IPS DF 6.9 (cell line): ENCODE data around the gene OSR1.
"Not testable (repeated sequence)": the region's sequence is repeated elsewhere in the genome, so short reads cannot be mapped to it uniquely, and the experiment has no call there.

Experiments used
- DNase-seq: peaks from one replicate; pipeline ENCODE4 v3.0.0-alpha.2; 2013; ENCODE audit warnings: low read depth, low spot score
- H3K27ac ChIP-seq: one replicate; pipeline ENCODE4 v1.5.1; 2013; ENCODE audit warnings: low read length, control low read depth
- H3K27me3 ChIP-seq: 2 replicates; pipeline ENCODE4 v1.6.1; 2013; ENCODE audit warnings: mild to moderate bottlenecking, low read length; ENCODE audit not compliant: control insufficient read depth, insufficient read depth
- H3K36me3 ChIP-seq: 2 replicates; pipeline ENCODE4 v1.6.1; 2013; ENCODE audit warnings: low read length; ENCODE audit not compliant: control insufficient read depth, insufficient read depth
- H3K4me1 ChIP-seq: 2 replicates; pipeline ENCODE4 v1.6.1; 2013; ENCODE audit warnings: low read length; ENCODE audit not compliant: control insufficient read depth, insufficient read depth
- H3K4me3 ChIP-seq: 2 replicates; pipeline ENCODE4 v1.5.1; 2013; ENCODE audit warnings: mild to moderate bottlenecking, low read length
- H3K9me3 ChIP-seq: 2 replicates; pipeline ENCODE4 v1.6.1; 2013; ENCODE audit warnings: low read length, inconsistent platforms; ENCODE audit not compliant: control insufficient read depth, insufficient read depth
- WGBS: extraction: QIAGEN DNeasy Blood & Tissue Kit; methylation state at CpG from one replicate; pipeline ENCODE4 v1.1.7; 2013; ENCODE audit warnings: mixed read lengths, missing lambda C conversion rate; ENCODE audit not compliant: insufficient read length, insufficient coverage; 5-methylcytosine and 5-hydroxymethylcytosine counted together

The OSR1 gene

DNA sequence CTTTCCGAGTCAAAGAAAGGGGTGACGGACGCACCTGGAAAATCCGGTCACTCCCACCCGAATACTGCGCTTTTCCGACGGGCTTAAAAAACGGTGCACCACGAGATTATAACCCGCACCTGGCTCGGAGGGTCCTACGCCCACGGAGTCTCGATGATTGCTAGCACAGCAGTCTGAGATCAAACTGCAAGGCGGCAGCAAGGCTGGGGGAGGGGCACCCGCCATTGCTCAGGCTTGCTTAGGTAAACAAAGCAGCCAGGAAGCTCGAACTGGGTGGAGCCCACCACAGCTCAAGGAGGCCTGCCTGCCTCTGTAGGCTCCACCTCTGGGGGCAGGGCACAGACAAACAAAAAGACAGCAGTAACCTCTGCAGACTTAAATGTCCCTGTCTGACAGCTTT is 52.4 kb downstream of the OSR1 start:
- no CpG with 5 or more reads among the region's 18 CpGs for whole genome bisulfite sequencing
- H3K4me3 ChIP-seq, H3K27me3 ChIP-seq, DNase-seq, H3K27ac ChIP-seq, H3K4me1 ChIP-seq, H3K36me3 ChIP-seq, H3K9me3 ChIP-seq: not testable (repeated sequence)

DNA sequence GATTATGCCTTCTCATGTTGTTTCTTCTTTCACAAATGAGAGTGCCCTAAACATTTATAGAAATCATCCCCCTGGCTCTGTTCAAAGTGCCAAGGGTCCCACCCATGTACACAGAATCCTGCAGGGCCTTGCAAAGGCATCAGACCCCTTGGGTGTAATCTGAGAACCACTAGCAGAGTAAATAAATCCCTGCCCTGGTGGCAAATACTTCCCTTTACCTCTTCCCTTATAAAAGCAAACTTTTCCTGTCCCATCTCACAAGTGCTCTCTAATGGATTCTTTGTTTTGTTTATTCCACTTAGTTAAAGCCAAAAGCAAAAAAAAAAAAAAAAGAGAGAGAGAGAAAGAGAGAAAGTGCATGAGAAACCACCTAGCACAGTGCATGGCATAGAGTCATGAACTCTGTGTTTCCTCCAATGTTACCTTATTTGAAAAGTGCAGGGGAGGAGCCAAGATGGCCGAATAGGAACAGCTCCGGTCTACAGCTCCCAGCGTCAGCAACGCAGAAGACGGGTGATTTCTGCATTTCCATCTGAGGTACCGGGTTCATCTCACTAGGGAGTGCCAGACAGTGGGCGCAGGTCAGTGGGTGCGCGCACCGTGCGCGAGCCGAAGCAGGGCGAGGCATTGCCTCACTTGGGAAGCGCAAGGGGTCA is 52.9 kb downstream of the OSR1 start:
- H3K4me1 ChIP-seq, H3K36me3 ChIP-seq, DNase-seq, H3K27me3 ChIP-seq, H3K27ac ChIP-seq, H3K9me3 ChIP-seq, H3K4me3 ChIP-seq: not testable (repeated sequence)
- no CpG with 5 or more reads among the region's 15 CpGs for WGBS

GRCh38 chr2:19301706-19302105 is 56.7 kb downstream of the OSR1 start:
- Histone ChIP-seq H3K9me3 (no peaks in the 10 kb centered on the region), H3K36me3 (no peaks in the 10 kb centered on the region), H3K27ac (no peak overlapping the region), H3K4me1 (no peaks in the 10 kb centered on the region), H3K4me3 (no peak overlapping the region), H3K27me3 (no peaks in the 10 kb centered on the region)
- no CpG with 5 or more reads among the region's 4 CpGs for WGBS
- no peak for DNase-seq
